AG04449 (cell line): ENCODE data around the gene BCKDK.

Source experiments
- CTCF ChIA-PET: fragments of 350-600 bp; formaldehyde crosslinking; extraction: SDS; loops from one replicate; lab custom pipeline; 2021; ENCODE audit warnings: antibody characterized with exemption; lab: Yijun Ruan, JAX
- POLR2A ChIA-PET: fragments of 400-600, 350-600 bp; formaldehyde crosslinking; extraction: SDS; loops from one replicate; lab custom pipeline; 2020; ENCODE audit warnings: antibody characterized with exemption, inconsistent platforms; lab: Yijun Ruan, JAX
- DNase-seq: peaks from one replicate; pipeline ENCODE4 v3.0.0-alpha.2; 2010; ENCODE audit warnings: low read depth, low spot score
- H3K4me3 ChIP-seq: 2 replicates; pipeline ENCODE4 v1.5.1; 2011; ENCODE audit warnings: low read depth, mild to moderate bottlenecking, control low read depth, low read length
- TF ChIP-seq, protein P1 (sequence below): IDR thresholded peaks from one replicate; pipeline ENCODE4 v1.5.1; 2011; ENCODE audit warnings: mild to moderate bottlenecking, moderate library complexity, low read length, control low read depth, inconsistent platforms; ENCODE audit not compliant: insufficient read depth; ENCODE audit errors: missing control alignments

BCKDK gene

DNA sequence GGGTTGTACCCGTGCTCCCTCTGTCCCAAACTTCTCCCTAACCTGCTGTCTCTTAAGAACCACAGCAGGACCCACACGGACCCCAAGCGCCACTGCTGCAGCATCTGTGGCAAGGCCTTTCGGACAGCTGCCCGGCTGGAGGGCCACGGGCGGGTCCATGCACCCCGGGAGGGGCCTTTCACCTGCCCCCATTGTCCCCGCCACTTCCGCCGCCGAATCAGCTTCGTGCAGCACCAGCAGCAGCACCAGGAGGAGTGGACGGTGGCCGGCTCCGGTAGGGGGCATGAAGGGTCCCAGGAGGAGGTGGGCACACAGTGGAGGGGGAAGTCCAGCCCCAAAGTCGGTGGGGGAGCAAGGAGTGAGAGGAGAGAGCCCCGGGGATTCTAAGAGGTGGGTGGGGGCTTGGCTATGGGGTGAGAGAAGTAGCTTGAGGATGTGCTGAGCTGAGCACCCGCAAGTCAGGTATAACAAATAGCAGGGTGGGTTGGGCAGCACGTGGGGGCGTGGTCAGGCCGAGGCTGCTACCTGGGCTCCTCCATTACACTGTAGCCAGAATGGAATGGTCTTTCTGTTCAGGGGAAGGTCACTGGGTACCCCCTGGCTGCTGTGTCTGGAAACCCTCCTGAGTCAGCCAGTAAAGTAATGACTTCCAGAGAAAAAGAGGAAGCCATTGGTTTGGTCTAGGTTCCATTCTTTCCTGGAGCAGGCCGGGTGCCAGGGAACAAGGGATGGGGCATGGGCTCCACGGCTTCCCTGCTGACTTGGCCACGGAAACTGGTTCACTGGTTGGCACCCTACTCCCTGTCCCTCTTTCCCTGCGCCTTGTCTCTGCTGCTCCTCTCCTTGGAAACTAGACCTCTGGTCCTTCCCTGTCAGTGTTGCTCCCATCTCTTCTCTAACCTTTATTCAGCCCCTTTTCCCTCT, 26.5 kb upstream of the BCKDK start:
- DNase-seq, result no peak
- ChIA-PET POLR2A (interaction anchor here (1.1 kb wide), 1 partner anchor 11 kb away, joined by 3 read pairs; no protein-coding TSS in a partner anchor), CTCF (interaction anchor here (1.0 to 1.8 kb wide), 2 partner anchors 11 to 96 kb away, joined by 3 to 4 read pairs; no protein-coding TSS in a partner anchor)
- no peak overlapping the region for H3K4me3 ChIP-seq
- TF ChIP-seq, protein P1, sequence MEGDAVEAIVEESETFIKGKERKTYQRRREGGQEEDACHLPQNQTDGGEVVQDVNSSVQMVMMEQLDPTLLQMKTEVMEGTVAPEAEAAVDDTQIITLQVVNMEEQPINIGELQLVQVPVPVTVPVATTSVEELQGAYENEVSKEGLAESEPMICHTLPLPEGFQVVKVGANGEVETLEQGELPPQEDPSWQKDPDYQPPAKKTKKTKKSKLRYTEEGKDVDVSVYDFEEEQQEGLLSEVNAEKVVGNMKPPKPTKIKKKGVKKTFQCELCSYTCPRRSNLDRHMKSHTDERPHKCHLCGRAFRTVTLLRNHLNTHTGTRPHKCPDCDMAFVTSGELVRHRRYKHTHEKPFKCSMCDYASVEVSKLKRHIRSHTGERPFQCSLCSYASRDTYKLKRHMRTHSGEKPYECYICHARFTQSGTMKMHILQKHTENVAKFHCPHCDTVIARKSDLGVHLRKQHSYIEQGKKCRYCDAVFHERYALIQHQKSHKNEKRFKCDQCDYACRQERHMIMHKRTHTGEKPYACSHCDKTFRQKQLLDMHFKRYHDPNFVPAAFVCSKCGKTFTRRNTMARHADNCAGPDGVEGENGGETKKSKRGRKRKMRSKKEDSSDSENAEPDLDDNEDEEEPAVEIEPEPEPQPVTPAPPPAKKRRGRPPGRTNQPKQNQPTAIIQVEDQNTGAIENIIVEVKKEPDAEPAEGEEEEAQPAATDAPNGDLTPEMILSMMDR, result no peak

DNA sequence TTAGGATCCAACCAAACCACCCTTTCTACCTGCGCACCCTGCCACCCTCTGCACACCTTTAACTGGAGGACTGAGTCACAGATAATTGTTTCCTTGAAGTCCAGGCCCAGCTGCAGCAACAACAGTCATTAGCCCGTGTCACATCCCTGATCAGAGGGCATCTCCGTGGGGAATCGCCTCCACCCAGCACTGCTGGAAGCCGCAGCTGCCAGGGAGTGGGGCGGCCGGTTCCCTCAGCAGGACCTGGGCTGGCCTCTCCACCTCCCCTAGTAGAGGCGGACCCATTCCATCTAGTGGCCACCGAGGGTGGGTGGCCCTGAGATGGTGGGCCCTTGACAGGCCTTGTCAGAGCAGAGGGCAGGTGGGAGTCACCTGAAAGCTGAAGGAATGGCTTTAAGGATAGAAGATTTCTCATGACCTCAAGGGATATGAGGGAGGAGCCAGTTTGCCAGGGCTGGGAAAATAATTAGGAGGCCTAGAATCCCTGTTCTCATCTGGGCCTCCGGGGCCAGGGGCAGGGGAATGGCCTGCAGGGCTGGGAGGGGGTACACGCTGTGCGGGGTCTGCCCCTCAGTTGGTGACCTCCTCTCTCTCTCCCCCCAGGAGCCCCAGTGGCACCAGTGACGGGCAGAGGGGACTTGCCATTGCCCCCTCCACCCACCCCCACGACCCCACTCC, 25.7 kb upstream of the BCKDK start:
- ChIA-PET POLR2A (interaction anchor here (1.1 kb wide), 1 partner anchor 10 kb away, joined by 3 read pairs; no protein-coding TSS in a partner anchor), CTCF (interaction anchor here (1.8 kb wide), 1 partner anchor 97 kb away, joined by 4 read pairs; no protein-coding TSS in a partner anchor)
- DNase-seq, result no peak
- no peak overlapping the region for H3K4me3 ChIP-seq
- TF ChIP-seq, protein P1, result no peak

DNA sequence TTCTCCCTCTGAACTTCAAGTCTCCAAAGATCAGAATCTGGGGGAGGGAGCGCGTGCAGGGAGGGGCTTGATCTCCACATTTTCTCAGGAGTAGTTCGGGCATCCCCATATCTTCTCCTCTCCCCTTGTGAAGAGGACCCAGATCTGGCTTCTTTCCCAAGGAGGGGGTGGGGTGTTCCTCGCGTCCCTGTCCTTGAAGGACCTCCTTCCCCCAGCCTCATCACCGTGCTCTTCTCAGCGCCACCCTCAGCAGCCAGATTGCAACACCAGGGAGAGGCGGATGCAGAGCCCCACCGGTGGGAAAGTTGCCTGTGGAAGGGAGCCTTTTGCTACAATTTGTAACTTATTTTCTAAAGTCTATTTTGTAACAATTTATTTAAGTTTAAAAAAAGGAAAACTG, 25.1 kb upstream of the BCKDK start:
- TF ChIP-seq, protein P1, result no peak
- ChIA-PET CTCF (interaction anchor here (1.8 kb wide), 1 partner anchor 97 kb away, joined by 4 read pairs; no protein-coding TSS in a partner anchor), POLR2A (no interaction called here)
- DNase-seq, result no peak
- no peak overlapping the region for H3K4me3 ChIP-seq

DNA sequence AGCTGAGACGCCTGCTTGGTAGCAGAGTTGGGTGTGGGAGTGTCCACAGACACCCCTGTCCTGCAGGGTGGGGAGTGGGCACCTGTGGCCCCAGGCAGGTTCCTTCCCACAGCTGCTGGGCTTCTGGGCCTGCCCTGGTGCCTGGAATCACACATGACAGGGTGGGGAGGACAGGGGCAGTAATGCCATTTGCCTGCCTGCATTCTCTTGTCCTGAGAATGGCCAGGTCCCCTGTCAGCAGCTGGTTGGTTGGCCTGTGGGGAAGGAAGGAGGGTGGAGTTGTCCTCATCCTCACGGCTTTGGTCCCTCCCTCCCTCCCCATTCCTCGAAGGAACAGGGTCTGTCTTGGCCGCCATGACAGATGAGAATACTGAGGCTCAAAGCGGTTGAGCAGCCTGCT, 24.6 kb upstream of the BCKDK start:
- ChIA-PET CTCF (interaction anchor here (1.4 to 2.7 kb wide), 3 partner anchors 11 to 99 kb away, joined by 6 to 8 read pairs (median 7); partner anchors contain the start of genes HSD3B7 and VKORC1), POLR2A (no interaction called here)
- TF ChIP-seq, protein P1, result no peak

DNA sequence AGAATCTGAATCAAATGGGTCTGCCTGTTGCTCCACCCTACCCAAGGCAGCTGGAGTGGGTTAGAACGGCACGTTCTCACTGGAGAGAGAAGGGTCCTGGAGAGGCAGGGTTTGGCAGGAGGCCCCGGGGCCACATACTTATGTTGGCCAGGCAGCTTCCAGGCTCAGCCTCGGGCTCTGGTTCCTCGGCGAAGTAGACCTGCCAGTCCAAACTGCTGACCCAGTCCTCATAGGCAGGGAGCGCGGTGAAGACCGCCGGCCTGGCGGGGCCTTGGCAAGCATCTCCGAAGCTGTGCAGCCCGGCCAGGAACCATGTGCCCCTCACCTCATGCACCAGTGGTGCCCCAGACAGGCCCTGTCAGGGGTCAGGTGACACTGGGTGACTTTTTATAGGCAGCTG, 24.2 kb upstream of the BCKDK start:
- ChIA-PET CTCF (interaction anchor here (1.2 to 2.7 kb wide), 4 partner anchors 11 to 130 kb away, joined by 5 to 8 read pairs (median 6); partner anchors contain the start of genes HSD3B7 and VKORC1), POLR2A (interaction anchor here (0.6 to 3.1 kb wide), 2 partner anchors 10 to 839 kb away, joined by 3 to 17 read pairs; partner anchors contain the start of genes ZNF646 and ZNF668)
- TF ChIP-seq, protein P1, result no peak
- no peak for DNase-seq
- H3K4me3 ChIP-seq, result no peak overlapping the region

More for the DNA sequence above, 24.6 kb upstream of the BCKDK start:
- no peak overlapping the region for H3K4me3 ChIP-seq
- DNase-seq, result no peak
